Measurements from ENCODE around the gene THYN1.

DNA sequence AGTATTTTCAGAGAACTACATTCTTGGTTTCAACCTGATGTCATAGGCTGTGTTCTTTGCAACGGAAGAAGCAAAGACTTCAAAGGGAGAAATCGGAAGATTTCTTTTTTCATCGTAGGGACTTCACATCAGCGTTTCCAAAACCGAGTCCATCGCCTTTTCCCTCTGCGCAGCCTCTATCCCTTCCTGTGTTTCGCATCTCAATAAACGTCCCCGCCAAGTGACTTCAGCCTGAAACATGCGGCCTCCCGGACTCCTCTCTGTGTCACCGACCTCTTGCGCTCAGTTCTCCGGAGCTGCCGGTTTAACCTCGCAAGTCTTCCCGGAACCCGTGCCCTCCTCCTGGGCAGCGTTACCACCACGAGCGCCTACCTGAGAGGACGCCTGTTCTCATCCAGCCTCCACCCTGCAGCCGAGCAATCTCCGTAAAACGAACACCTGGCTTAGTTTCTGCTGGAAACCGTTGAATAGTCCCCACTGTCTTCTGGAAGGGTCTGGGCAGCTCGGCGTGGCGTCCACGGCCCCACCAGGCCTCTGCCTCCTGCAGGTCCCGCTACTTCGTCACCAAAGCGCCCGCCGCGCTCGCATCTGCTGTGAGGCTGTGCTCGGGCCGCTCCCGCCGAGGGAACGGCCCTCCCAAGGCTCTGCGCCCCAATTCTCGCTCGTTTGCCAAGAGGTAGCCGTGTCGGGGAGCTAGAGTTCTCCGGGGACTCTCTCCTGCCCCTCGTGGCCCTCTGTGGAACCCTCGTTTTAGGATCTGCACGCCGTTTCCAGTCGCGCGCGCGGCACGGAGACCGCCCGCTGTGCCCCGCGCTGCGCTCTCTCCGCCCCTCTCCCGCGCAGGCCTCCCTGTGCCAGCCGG lies 22.6 kb upstream of the THYN1 start, which contains the start of gene GLB1L3:
- TF ChIP-seq, protein P1, sequence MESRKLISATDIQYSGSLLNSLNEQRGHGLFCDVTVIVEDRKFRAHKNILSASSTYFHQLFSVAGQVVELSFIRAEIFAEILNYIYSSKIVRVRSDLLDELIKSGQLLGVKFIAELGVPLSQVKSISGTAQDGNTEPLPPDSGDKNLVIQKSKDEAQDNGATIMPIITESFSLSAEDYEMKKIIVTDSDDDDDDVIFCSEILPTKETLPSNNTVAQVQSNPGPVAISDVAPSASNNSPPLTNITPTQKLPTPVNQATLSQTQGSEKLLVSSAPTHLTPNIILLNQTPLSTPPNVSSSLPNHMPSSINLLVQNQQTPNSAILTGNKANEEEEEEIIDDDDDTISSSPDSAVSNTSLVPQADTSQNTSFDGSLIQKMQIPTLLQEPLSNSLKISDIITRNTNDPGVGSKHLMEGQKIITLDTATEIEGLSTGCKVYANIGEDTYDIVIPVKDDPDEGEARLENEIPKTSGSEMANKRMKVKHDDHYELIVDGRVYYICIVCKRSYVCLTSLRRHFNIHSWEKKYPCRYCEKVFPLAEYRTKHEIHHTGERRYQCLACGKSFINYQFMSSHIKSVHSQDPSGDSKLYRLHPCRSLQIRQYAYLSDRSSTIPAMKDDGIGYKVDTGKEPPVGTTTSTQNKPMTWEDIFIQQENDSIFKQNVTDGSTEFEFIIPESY (IDR thresholded peaks at IDR 0.05), result no peak
- TF ChIP-seq, protein P2, sequence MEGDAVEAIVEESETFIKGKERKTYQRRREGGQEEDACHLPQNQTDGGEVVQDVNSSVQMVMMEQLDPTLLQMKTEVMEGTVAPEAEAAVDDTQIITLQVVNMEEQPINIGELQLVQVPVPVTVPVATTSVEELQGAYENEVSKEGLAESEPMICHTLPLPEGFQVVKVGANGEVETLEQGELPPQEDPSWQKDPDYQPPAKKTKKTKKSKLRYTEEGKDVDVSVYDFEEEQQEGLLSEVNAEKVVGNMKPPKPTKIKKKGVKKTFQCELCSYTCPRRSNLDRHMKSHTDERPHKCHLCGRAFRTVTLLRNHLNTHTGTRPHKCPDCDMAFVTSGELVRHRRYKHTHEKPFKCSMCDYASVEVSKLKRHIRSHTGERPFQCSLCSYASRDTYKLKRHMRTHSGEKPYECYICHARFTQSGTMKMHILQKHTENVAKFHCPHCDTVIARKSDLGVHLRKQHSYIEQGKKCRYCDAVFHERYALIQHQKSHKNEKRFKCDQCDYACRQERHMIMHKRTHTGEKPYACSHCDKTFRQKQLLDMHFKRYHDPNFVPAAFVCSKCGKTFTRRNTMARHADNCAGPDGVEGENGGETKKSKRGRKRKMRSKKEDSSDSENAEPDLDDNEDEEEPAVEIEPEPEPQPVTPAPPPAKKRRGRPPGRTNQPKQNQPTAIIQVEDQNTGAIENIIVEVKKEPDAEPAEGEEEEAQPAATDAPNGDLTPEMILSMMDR (IDR thresholded peaks at IDR 0.05; ENCODE audit: low read depth, low read length, missing input control), result no peak
- TF ChIP-seq EGR1 (IDR thresholded peaks at IDR 0.05; ENCODE audit: low read depth in 2 of 2) (no peak), TAF1 (conservative IDR thresholded peaks at IDR 0.05) (no peak), RAD21 (IDR thresholded peaks at IDR 0.05) (no peak), GABPA (IDR thresholded peaks at IDR 0.05 in 1 of 2, conservative IDR thresholded peaks at IDR 0.05 in 1 of 2) (no peak), SP1 (IDR thresholded peaks at IDR 0.05) (no peak), YY1 (IDR thresholded peaks at IDR 0.05) (no peak), RXRA (IDR thresholded peaks at IDR 0.05) (no peak), JUND (IDR thresholded peaks at IDR 0.05) (no peak)
- TF ChIP-seq, protein P3, sequence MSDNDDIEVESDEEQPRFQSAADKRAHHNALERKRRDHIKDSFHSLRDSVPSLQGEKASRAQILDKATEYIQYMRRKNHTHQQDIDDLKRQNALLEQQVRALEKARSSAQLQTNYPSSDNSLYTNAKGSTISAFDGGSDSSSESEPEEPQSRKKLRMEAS (IDR thresholded peaks at IDR 0.05), result no peak
- TF ChIP-seq, protein P4, sequence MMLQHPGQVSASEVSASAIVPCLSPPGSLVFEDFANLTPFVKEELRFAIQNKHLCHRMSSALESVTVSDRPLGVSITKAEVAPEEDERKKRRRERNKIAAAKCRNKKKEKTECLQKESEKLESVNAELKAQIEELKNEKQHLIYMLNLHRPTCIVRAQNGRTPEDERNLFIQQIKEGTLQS (IDR thresholded peaks at IDR 0.05), result no peak
- TF ChIP-seq, protein P5, sequence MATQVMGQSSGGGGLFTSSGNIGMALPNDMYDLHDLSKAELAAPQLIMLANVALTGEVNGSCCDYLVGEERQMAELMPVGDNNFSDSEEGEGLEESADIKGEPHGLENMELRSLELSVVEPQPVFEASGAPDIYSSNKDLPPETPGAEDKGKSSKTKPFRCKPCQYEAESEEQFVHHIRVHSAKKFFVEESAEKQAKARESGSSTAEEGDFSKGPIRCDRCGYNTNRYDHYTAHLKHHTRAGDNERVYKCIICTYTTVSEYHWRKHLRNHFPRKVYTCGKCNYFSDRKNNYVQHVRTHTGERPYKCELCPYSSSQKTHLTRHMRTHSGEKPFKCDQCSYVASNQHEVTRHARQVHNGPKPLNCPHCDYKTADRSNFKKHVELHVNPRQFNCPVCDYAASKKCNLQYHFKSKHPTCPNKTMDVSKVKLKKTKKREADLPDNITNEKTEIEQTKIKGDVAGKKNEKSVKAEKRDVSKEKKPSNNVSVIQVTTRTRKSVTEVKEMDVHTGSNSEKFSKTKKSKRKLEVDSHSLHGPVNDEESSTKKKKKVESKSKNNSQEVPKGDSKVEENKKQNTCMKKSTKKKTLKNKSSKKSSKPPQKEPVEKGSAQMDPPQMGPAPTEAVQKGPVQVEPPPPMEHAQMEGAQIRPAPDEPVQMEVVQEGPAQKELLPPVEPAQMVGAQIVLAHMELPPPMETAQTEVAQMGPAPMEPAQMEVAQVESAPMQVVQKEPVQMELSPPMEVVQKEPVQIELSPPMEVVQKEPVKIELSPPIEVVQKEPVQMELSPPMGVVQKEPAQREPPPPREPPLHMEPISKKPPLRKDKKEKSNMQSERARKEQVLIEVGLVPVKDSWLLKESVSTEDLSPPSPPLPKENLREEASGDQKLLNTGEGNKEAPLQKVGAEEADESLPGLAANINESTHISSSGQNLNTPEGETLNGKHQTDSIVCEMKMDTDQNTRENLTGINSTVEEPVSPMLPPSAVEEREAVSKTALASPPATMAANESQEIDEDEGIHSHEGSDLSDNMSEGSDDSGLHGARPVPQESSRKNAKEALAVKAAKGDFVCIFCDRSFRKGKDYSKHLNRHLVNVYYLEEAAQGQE (IDR thresholded peaks at IDR 0.05), result no peak

All from liver (tissue), 3 donors.